Nephron (organoid): ENCODE data around the gene WNT3.

Source experiments
- H3K27ac Mint-ChIP-seq, 3 experiments: 2 replicates each; pipeline ENCODE4 v1.8.0; 2020; ENCODE audit warnings: mixed read lengths in 3 of 3, mild to moderate bottlenecking in 2 of 3, moderate library complexity in 1 of 3
- H3K27me3 Mint-ChIP-seq: 2 replicates; pipeline ENCODE4 v1.8.0; 2021; ENCODE audit warnings: low read depth, mild to moderate bottlenecking, moderate library complexity, mixed read lengths
- H3K36me3 Mint-ChIP-seq: 2 replicates; pipeline ENCODE4 v1.8.0; 2020; ENCODE audit warnings: low read depth, mixed read lengths
- H3K4me1 Mint-ChIP-seq: 2 replicates; pipeline ENCODE4 v1.8.0; 2020; ENCODE audit warnings: mixed read lengths
- H3K4me3 Mint-ChIP-seq, 3 experiments: 2 replicates each; pipeline ENCODE4 v1.8.0; 2020; ENCODE audit warnings: mild to moderate bottlenecking in 3 of 3, mixed read lengths in 3 of 3, moderate library complexity in 2 of 3
- H3K9me3 Mint-ChIP-seq: 2 replicates; pipeline ENCODE4 v1.8.0; 2020; ENCODE audit warnings: mixed read lengths
- TF ChIP-seq, protein P1 (sequence below), 3 experiments: fragments of 200-600 bp; sonication (generic); IDR thresholded peaks; one replicate each; pipeline ENCODE4 v1.5.0; 2021; ENCODE audit warnings: antibody characterized with exemption in 3 of 3; ENCODE audit not compliant: unreplicated experiment in 3 of 3

WNT3 gene

DNA sequence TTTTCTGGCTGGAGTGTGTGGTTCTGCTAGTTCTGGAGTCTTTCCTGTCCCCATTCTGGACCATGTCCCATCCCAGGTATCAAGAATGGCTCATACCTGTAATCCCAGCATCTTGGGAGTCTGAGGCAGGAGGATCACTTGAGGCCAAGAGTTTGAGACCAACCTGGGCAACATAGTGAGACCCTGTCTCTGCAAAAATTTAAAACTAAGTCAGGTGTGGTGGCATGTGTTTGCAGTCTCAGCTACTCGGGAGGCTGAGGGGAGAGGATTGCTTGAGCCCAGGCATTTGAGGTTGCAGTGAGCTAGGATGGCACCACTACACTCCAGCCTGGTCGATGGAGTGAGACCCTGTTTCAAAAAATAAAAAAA is 15.3 kb upstream of the WNT3 start:
- TF ChIP-seq, protein P1, sequence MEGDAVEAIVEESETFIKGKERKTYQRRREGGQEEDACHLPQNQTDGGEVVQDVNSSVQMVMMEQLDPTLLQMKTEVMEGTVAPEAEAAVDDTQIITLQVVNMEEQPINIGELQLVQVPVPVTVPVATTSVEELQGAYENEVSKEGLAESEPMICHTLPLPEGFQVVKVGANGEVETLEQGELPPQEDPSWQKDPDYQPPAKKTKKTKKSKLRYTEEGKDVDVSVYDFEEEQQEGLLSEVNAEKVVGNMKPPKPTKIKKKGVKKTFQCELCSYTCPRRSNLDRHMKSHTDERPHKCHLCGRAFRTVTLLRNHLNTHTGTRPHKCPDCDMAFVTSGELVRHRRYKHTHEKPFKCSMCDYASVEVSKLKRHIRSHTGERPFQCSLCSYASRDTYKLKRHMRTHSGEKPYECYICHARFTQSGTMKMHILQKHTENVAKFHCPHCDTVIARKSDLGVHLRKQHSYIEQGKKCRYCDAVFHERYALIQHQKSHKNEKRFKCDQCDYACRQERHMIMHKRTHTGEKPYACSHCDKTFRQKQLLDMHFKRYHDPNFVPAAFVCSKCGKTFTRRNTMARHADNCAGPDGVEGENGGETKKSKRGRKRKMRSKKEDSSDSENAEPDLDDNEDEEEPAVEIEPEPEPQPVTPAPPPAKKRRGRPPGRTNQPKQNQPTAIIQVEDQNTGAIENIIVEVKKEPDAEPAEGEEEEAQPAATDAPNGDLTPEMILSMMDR (IDR thresholded peaks at IDR 0.05; ENCODE audit: unreplicated experiment in 3 of 3): no peak
- Mint-ChIP-seq H3K27me3 (peaks cover 45% of the 10 kb centered on the region), H3K4me3 (no peak overlapping the region), H3K9me3 (no peaks in the 10 kb centered on the region), H3K27ac (no peak overlapping the region), H3K4me1 (peaks cover 4% of the 10 kb centered on the region), H3K36me3 (no peaks in the 10 kb centered on the region)

DNA sequence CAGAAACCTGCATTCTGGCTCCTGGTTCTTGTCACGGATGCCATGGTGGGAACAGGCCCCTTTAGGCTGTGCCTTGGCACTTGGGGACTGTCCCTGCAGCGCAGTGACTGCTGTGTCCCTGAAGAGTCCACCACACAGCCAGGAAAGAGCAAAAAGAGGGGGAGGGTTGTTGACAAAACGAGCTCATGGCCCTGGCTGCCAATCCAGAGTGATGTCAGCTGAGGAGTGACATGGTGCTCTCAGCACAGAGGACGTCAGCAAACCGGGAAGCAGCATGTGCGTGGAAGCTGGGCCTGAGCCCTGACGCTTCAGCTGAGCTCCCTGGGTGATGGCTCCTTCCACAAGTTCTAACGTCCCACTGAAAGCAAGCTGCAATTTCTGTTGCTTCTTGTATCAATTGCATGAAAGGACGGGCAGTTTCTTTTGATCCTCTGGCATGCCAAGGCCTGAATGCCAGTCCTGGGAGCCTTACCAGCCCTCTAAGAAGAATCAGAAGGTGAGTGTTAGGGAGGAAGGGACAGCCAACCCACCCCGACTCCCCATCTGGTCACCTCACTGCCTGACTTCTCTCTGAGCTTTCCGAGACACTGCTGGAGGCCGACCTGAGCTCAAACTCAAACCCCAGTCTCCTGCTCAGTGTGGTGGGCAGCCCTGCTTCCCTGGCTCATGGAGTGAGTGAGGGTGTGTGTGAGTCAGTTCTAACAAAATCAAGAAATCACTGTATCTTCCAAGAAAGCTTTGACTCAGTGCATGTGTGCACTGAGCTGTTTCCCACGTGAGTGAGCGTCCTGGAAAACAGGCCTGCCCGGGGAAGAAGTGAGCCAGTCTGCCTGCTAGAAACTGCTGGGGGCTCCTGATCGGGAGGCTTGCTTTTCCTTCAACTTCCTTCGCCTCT is 14.7 kb upstream of the WNT3 start:
- TF ChIP-seq, protein P1 (IDR thresholded peaks at IDR 0.05; ENCODE audit: unreplicated experiment in 3 of 3): no peak
- H3K27ac Mint-ChIP-seq: peak overlapping the region in 1 of 3 experiments; percentile 26
- H3K4me3 Mint-ChIP-seq: no peak overlapping the region
- no peaks in the 10 kb centered on the region for H3K9me3 Mint-ChIP-seq
- H3K36me3 Mint-ChIP-seq: no peaks in the 10 kb centered on the region
- H3K27me3 Mint-ChIP-seq: peaks cover 49% of the 10 kb centered on the region
- H3K4me1 Mint-ChIP-seq: peaks cover 4% of the 10 kb centered on the region

DNA sequence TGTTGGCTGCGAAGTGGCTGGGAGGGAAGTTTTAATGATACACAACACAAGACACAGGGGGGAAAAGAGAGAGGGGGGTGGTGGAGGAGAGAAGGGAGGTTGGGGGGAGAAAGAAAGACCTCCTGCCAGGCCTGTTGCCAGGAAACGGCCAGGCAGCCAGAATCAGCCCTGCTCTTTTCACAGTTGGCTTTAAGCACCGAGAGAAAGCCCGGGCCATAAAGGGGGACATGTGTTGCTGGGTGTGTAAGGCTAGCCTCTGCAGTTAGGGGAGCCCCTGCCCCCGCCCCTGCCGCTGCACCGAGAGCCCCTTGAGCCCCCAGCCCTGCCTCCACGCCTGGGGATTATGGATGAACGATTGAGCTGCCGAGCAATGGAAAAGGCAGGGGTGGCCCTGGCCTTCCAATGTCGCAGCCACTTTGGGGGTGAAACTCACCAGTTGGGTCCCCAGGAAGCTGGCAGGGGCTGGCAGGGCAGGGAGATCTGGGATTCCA is 13.9 kb upstream of the WNT3 start:
- no peaks in the 10 kb centered on the region for H3K36me3 Mint-ChIP-seq
- H3K27ac Mint-ChIP-seq: no peak overlapping the region
- H3K9me3 Mint-ChIP-seq: no peaks in the 10 kb centered on the region
- peaks cover 52% of the 10 kb centered on the region for H3K27me3 Mint-ChIP-seq
- TF ChIP-seq, protein P1 (IDR thresholded peaks at IDR 0.05; ENCODE audit: unreplicated experiment in 3 of 3): no peak
- no peak overlapping the region for H3K4me3 Mint-ChIP-seq
- H3K4me1 Mint-ChIP-seq: peaks cover 4% of the 10 kb centered on the region

DNA sequence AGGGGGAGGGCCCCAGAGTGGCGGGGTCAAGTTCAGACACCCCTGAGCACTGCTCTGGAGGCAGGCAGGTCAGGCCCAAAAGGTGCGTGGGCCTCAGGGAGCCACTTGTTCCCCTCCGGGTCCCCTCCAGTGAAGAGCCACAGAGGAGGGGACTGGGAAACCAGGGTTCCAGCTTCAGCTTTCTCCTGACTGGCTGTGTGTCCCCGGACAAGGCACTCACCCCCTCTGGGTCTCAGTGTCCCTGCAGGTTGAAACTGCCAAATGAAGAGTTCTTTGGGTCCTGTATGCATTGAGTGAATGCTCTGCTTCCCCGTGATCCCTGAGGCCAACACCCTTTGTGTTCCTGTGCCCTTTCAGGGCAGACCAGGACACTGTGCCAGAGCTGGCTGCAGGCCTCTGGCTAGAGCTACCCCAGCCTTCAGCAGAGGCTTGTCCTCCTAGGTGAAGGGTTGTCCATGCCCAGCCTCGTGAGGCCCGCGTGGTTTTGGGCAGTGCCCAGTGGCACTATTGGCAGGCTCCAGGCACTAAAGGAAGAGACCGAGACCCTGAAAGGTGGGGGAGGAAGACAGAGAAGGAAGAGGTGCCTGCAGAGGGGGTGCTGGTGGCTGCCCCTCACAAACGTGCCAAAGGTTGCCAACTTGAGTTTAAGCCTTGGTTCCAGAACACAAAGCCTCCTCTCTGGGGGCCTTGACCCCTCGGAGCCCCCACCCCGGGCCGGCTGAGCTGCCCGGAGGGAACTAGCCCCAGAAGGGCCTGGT is 13.3 kb upstream of the WNT3 start:
- H3K27me3 Mint-ChIP-seq: peaks cover 58% of the 10 kb centered on the region
- TF ChIP-seq, protein P1 (IDR thresholded peaks at IDR 0.05; ENCODE audit: unreplicated experiment in 3 of 3): no peak
- no peaks in the 10 kb centered on the region for H3K36me3 Mint-ChIP-seq
- no peaks in the 10 kb centered on the region for H3K9me3 Mint-ChIP-seq
- H3K27ac Mint-ChIP-seq: peak overlapping the region in 1 of 3 experiments; percentile 44
- H3K4me3 Mint-ChIP-seq: peak overlapping the region in 1 of 3 experiments; percentile 56
- peaks cover 4% of the 10 kb centered on the region for H3K4me1 Mint-ChIP-seq

DNA sequence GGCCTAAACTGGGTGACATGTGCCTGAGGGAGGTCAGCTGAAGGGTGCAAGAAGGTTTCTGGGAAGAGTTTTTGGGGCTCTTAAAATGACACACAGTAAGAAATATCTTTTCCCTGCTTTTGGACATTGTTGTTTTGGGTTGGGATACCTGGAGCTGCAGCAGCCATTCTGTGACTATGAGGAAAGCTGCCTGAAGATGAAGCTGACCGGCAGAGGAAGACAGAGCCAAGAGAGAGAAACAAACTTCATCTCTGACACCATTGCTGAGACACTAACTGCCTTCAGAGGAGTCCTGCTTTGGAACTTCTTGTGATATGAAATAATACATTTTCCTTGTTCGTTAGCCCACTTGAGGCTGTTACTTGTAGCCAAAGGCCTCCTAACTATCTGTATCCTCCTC is 8.8 kb upstream of the WNT3 start:
- no peak overlapping the region for H3K27ac Mint-ChIP-seq
- peaks cover 68% of the 10 kb centered on the region for H3K27me3 Mint-ChIP-seq
- no peaks in the 10 kb centered on the region for H3K9me3 Mint-ChIP-seq
- TF ChIP-seq, protein P1 (IDR thresholded peaks at IDR 0.05; ENCODE audit: unreplicated experiment in 3 of 3): no peak
- peaks cover 4% of the 10 kb centered on the region for H3K4me1 Mint-ChIP-seq
- H3K36me3 Mint-ChIP-seq: no peaks in the 10 kb centered on the region
- H3K4me3 Mint-ChIP-seq: no peak overlapping the region
